Ovary (tissue), 3 donors: ENCODE measurements around the gene GPRIN2.

Experiments used
- POLR2A ChIP-seq: fragments of 450-650 bp; IDR thresholded peaks from one replicate; pipeline ENCODE4 v1.6.1; 2017; ENCODE audit warnings: antibody characterized with exemption, mild to moderate bottlenecking, moderate library complexity
- TF ChIP-seq, protein P1 (sequence below), 3 donors: fragments of 450-650 bp in 2 of 3; fragments of 200-600 bp in 1 of 3; IDR thresholded peaks; one replicate each; pipeline versions ENCODE4 v1.5.1 to v1.8.0; 2016 to 2022; ENCODE audit warnings: antibody characterized with exemption in 3 of 3, mild to moderate bottlenecking in 1 of 3
- donor health status: DM: no; HTN: no; CAD: no.

DNA sequence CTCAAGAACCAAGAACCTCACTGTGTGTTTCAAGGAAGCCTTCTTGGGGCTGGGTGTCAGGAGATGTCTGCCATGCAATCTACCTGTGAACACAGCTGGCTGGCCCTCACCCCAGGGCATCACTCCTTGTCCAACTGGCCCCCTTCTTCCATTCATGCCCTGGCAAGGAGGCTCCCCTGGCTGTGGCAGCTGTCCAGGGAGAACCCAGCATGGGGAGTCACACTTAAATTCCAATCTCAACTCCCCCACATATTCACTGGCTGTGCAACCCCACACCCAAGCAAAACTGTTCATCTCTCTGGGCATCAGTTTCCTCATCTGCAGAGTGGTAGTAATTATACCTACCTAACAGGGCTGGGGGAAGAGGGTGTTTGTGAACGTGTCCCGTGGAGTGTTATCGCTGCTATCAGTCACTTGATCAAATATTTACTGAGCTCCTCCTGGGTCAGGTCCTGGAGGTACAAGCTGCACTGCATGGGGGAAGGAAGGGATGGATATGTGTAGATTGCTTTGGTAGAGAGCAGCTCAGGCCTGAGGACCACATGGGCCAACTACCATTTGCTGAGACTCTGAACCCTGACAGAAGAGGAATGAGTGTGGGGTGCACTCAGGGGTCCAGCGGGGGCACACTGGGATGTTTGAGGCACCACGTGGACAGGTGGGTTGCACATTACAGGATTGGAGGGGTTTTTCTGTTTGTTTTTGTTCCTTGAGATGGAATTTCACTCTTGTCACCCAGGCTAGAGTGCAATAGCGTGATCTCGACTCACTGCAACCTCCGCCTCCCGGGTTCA is 2.1 kb upstream of the GPRIN2 start:
- TF ChIP-seq, protein P1, sequence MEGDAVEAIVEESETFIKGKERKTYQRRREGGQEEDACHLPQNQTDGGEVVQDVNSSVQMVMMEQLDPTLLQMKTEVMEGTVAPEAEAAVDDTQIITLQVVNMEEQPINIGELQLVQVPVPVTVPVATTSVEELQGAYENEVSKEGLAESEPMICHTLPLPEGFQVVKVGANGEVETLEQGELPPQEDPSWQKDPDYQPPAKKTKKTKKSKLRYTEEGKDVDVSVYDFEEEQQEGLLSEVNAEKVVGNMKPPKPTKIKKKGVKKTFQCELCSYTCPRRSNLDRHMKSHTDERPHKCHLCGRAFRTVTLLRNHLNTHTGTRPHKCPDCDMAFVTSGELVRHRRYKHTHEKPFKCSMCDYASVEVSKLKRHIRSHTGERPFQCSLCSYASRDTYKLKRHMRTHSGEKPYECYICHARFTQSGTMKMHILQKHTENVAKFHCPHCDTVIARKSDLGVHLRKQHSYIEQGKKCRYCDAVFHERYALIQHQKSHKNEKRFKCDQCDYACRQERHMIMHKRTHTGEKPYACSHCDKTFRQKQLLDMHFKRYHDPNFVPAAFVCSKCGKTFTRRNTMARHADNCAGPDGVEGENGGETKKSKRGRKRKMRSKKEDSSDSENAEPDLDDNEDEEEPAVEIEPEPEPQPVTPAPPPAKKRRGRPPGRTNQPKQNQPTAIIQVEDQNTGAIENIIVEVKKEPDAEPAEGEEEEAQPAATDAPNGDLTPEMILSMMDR (IDR thresholded peaks at IDR 0.05): no peak
- TF ChIP-seq POLR2A: no peak
